Nephron (organoid): ENCODE data around the gene MEGF9.

ENCODE experiments used
- H3K27ac Mint-ChIP-seq, 3 experiments: 2 replicates each; pipeline ENCODE4 v1.8.0; 2020; ENCODE audit warnings: mixed read lengths in 3 of 3, mild to moderate bottlenecking in 2 of 3, moderate library complexity in 1 of 3
- H3K27me3 Mint-ChIP-seq: 2 replicates; pipeline ENCODE4 v1.8.0; 2021; ENCODE audit warnings: low read depth, mild to moderate bottlenecking, moderate library complexity, mixed read lengths
- H3K36me3 Mint-ChIP-seq: 2 replicates; pipeline ENCODE4 v1.8.0; 2020; ENCODE audit warnings: low read depth, mixed read lengths
- H3K4me1 Mint-ChIP-seq: 2 replicates; pipeline ENCODE4 v1.8.0; 2020; ENCODE audit warnings: mixed read lengths
- H3K4me3 Mint-ChIP-seq, 3 experiments: 2 replicates each; pipeline ENCODE4 v1.8.0; 2020; ENCODE audit warnings: mild to moderate bottlenecking in 3 of 3, mixed read lengths in 3 of 3, moderate library complexity in 2 of 3
- H3K9me3 Mint-ChIP-seq: 2 replicates; pipeline ENCODE4 v1.8.0; 2020; ENCODE audit warnings: mixed read lengths
- CTCF ChIP-seq, 3 experiments: fragments of 200-600 bp; sonication (generic); IDR thresholded peaks; one replicate each; pipeline ENCODE4 v1.5.0; 2021; ENCODE audit warnings: antibody characterized with exemption in 3 of 3; ENCODE audit not compliant: unreplicated experiment in 3 of 3

Gene MEGF9

DNA sequence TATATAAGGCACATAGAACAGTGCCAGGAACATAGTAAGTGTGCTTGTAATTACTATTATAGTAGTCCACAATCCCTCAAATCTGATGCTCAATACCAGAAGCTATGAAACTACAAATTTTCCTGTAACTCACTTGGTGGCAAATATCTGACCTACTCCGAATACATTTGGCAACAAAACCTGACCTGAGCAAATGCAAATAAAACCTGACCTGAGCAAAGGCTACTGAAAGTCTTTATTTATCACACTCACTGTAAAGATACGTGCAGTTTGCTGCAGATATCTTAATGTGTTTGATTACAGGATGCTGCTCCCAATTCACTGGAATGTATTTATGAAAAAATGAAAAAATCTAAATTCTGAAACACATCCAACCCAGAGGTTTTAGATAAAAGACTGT lies 7.1 kb downstream of the MEGF9 start:
- TF ChIP-seq CTCF (IDR thresholded peaks at IDR 0.05; ENCODE audit: unreplicated experiment in 3 of 3) = no peak
- Mint-ChIP-seq H3K27ac (peak overlapping the region in 1 of 3 experiments; percentile 54), H3K27me3 (no peaks in the 10 kb centered on the region), H3K4me3 (no peak overlapping the region), H3K9me3 (no peaks in the 10 kb centered on the region), H3K36me3 (peaks cover 4% of the 10 kb centered on the region), H3K4me1 (peaks cover 24% of the 10 kb centered on the region)

GRCh38 chr9:120705174-120705573 lies 9.1 kb downstream of the MEGF9 start:
- no peak for TF ChIP-seq CTCF (IDR thresholded peaks at IDR 0.05; ENCODE audit: unreplicated experiment in 3 of 3)
- Mint-ChIP-seq H3K27ac (no peak overlapping the region), H3K9me3 (no peaks in the 10 kb centered on the region), H3K27me3 (no peaks in the 10 kb centered on the region), H3K4me3 (no peak overlapping the region), H3K36me3 (peaks cover 4% of the 10 kb centered on the region), H3K4me1 (peaks cover 7% of the 10 kb centered on the region)

GRCh38 chr9:120702075-120702474 lies 12.2 kb downstream of the MEGF9 start:
- no peaks in the 10 kb centered on the region for H3K27me3 Mint-ChIP-seq
- H3K36me3 Mint-ChIP-seq = peaks cover 4% of the 10 kb centered on the region
- no peaks in the 10 kb centered on the region for H3K9me3 Mint-ChIP-seq
- TF ChIP-seq CTCF (IDR thresholded peaks at IDR 0.05; ENCODE audit: unreplicated experiment in 3 of 3) = no peak
- H3K27ac Mint-ChIP-seq = no peak overlapping the region
- no peak overlapping the region for H3K4me3 Mint-ChIP-seq
- H3K4me1 Mint-ChIP-seq = peaks cover 4% of the 10 kb centered on the region

DNA sequence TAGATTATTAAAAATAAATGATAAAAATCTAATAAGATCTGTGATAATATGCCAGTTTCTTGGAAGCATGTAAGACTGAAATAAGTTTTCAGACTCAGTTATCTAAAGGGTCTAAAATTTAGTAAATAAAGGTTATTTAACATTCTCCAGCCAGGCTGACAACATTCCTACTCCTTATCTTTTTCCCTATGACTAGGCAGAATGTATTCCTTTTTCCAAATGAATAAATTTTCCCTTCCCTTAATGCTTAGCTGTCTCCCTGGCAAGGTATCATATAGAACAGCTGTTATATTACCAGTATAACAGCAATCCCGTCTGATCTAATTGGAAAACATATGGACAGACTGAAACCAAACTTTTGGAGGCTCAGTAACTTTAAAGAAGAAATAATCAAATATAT lies 13.0 kb downstream of the MEGF9 start:
- H3K4me3 Mint-ChIP-seq = no peak overlapping the region
- TF ChIP-seq CTCF (IDR thresholded peaks at IDR 0.05; ENCODE audit: unreplicated experiment in 3 of 3) = no peak
- H3K4me1 Mint-ChIP-seq = peaks cover 4% of the 10 kb centered on the region
- H3K36me3 Mint-ChIP-seq = peaks cover 4% of the 10 kb centered on the region
- no peaks in the 10 kb centered on the region for H3K27me3 Mint-ChIP-seq
- no peak overlapping the region for H3K27ac Mint-ChIP-seq
- H3K9me3 Mint-ChIP-seq = no peaks in the 10 kb centered on the region

- no peak overlapping the region for H3K4me3 Mint-ChIP-seq
- H3K27me3 Mint-ChIP-seq = no peaks in the 10 kb centered on the region
- H3K4me1 Mint-ChIP-seq = peaks cover 4% of the 10 kb centered on the region
- no peaks in the 10 kb centered on the region for H3K36me3 Mint-ChIP-seq
- no peak overlapping the region for H3K27ac Mint-ChIP-seq
- H3K9me3 Mint-ChIP-seq = no peaks in the 10 kb centered on the region
- no peak for TF ChIP-seq CTCF (IDR thresholded peaks at IDR 0.05; ENCODE audit: unreplicated experiment in 3 of 3)
Observed at GRCh38 chr9:120698766-120699165, 15.5 kb downstream of the MEGF9 start.

DNA sequence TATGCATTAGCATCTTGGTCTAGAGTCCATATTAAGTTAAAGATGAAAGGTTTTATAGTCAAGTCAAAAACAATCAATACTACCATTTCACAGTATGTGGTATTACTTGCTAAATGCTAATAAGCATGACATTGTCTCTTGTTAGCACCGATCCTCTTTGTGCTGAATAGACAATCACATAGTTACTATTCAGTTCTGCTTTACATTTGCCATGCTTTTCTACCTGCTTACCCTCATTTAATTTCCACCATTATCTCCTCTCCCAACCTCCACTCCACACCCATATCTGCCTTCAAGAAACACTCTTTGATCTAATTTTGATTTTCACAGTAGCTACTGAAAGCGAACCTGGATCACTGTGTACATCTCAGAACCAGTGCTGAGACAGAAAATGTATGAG lies 16.8 kb downstream of the MEGF9 start:
- Mint-ChIP-seq H3K4me3 (no peak overlapping the region), H3K27ac (no peak overlapping the region), H3K9me3 (no peaks in the 10 kb centered on the region), H3K36me3 (no peaks in the 10 kb centered on the region), H3K4me1 (peaks cover 6% of the 10 kb centered on the region), H3K27me3 (no peaks in the 10 kb centered on the region)
- no peak for TF ChIP-seq CTCF (IDR thresholded peaks at IDR 0.05; ENCODE audit: unreplicated experiment in 3 of 3)
